ENCODE measurements around the gene INPP1.

INPP1 gene

DNA sequence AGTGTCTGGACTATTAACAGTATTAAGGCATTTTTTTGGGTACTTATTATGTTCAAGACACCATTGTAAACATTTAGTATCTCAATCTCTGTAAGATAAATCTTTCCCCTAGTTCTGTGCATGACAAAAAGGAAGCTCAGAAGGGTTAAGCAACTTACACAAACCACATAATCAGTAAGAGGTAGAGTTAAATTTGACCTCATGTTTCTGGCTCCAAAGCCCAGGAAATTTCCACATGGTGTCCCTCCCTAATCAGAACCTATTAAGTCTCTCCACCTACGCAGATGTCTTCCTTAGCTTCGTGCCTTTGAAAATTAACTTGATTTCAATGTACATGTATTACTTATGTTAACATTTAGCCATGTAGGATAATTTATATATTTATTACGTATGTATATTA is 66.8 kb downstream of the INPP1 start:
- no peak for DNase-seq

DNA sequence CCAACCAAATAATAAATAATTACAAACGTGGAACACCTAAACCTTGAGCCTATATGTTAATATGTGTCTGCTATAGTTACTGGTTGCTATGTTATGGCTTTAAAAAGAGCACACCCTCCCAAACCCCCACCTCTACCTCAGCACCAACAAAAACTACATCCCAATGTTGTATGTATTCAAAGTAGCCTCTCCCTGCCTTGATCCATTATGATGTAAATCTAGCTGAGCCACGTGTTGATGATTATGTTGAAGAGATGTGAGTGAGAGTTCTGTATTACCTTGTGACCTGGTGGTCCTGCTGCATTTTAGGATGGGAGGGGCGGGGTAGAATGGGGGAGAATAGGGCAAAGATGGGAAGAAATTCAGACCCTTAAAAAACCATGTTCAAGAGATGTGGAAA is 69.6 kb downstream of the INPP1 start:
- no peak for DNase-seq

DNA sequence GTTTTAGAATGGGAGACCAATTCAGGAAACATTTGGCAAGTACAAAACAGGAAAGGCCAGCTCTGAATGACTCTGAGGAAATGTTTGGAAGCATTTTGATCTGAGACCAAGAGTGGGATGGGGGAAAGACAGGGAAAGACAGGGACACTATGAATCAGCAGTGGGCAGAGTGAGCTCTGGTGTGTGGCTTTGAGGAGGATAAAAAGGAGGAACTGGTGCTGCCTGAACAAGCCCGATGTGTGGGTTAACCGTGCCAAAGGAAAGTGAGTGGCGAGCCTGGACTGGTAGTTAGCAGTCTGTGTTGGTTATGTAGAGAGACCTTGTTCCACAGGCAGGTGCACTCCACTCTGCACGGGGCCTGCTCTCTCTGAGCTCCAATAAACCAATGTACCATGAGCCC is 70.0 kb downstream of the INPP1 start:
- no peak for DNase-seq

DNA sequence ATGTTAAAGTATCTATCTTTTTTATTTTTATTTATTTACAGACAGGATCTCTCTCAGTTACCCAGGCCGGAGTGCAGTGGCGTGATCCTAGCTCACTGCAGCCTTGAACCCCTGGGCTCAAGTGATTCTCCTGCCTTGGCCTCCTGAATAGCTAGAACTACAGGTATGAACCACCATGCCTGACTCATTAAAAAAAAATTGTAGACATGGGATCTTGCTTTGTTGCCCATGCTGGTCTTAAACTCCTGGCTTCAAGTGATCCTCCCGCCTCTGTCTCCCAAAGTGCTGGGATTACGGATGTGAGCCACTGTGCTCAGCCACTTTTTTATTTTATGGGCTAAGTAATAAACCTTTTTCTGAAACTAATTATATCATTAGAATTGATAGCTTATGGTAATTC is 71.9 kb downstream of the INPP1 start:
- no peak for DNase-seq

DNA sequence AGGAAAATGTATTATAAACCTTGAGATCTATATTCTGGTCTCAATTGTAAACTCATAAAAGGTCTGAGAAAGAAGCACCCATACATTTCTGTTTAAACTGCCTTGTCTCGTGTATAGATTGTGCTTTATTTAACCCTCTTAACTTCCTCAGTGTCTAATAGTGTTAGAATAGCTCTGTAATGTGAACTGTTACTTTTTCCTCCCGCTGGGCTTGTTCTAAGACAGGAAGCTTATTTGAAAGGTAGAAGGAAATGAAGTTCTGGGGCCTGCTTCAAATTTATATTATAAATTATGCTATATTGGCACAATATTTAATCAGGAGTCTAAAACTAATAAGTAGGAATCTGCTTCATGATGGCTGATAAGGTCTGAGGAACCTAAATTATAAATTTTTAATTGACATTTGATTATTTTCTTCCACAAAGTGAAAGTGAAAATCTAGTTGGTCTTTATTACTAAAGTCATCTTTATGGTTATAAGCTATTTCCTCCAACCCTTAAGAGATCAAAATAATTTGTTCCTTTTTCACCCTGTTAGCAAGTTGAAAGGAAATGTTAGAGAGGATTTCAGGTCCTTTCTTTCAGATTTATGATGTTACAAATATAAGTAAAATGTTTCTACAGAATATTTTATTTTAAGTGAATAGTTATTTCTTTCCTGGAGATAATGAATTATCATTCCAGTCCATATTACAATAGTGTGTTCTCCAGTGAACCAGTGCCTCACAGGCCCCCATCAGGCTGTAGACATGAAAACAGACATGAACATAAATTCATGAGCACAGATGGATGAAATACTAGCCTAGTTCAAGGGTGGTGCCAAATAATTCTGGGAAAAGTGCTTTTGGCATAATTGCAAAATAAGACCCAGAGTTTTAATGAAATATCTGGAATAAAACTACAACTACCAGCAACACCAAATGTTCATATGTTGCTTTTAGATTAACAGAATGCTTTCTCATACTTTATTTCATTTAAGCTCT is 72.7 kb downstream of the INPP1 start:
- no peak for DNase-seq

DNA sequence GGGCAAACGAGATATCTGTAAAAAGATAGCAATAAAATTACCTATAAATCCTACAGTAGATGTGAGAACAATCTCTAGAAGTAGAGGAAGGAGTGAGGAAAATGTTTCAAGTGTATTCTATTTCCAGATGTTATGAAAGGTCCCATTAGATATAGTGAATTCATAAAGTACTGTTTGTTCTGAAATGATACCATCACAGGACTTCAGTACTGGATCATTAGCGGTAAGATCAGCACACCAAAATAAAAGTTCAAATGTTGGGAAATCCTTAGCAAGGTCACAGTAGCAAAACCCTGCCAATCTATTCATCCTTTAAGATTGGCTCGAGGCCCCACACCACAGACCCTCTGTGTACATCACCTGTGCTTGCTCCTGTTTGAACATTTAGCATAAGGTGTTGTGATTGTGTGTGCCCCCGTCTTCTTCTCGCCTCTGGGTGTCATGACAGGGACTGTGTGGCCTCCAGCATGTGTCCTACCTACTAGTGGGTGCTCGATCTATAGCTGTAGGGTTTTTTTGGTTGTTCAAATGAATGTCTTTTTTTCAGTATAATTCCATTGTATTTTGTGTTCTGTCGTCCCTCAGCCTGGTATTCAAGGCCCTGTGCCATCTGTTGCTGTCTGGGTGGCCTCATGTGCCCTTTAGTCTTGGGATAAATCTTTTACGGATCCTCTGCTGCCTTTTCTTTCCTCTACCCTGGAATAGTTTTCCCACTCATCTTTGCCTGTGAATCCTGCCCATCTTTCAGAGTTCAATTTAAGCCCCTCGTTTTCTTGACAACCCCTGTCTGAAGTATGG is 73.9 kb downstream of the INPP1 start:
- DNase-seq, result no peak

DNA sequence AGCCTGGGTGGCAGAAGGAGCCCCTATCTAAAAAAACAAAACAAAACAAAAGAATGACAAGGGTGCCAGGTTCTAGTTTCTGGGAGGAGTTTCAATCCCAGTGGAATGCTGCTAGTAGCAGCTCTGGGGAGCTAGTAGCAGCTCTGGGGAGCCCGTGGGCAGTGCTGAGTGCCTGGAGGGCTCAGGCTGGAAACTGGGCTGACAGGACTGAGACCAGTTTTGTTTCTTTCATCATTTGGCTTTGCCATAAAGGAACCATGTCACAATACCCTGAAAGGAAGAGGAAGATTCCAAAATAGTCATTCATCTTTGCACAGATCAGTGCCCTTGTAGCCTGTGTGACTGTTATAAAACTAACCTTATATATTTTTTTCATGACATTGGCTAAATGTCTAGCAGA is 75.3 kb downstream of the INPP1 start:
- DNase-seq, result no peak

DNA sequence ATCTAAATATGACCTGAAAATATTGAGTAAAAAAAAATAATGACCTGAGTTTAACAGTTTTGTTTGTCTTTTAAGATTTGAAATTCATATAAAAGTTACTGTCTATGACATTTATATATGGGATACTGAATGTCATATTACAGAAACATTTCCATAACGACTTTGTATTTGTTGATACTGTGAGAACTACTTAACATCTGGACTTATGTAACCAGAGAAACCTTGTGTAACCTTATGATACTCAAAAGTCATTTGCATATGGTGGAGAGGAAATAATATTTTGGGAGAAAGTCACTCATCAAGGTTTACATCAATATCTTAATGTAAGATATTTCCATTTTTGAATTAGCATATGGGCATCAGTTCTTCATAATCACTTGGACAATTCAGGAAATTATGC is 77.4 kb downstream of the INPP1 start:
- no peak for DNase-seq

All from stimulated activated naive CD4-positive, alpha-beta T cell treated with Interleukin-2 at 50 U/mL for 16 hours (primary cell).